Esophagus (tissue), 2 donors: ENCODE measurements around the gene SYNE3. TPM values are rescaled to one million over a fixed set of nuclear protein-coding genes. Genes with fewer than 3 reads are reported as not detected.

Experiments used
- H3K27ac ChIP-seq, 2 donors: one replicate each; pipeline ENCODE4 v1.5.1; 2013; ENCODE audit warnings: low read depth in 2 of 2, mild to moderate bottlenecking in 2 of 2, inconsistent platforms in 1 of 2, low read length in 1 of 2, moderate library complexity in 1 of 2
- H3K27me3 ChIP-seq, 2 donors: one replicate each; pipeline ENCODE4 v1.6.1; 2013; ENCODE audit warnings: low read length in 2 of 2, control low read depth in 1 of 2, mild to moderate bottlenecking in 1 of 2; ENCODE audit not compliant: insufficient read depth in 2 of 2, control insufficient read depth in 1 of 2
- H3K36me3 ChIP-seq, 2 donors: one replicate each; pipeline ENCODE4 v1.6.1; 2013; ENCODE audit warnings: low read length in 1 of 2; ENCODE audit not compliant: control insufficient read depth in 2 of 2, insufficient read depth in 2 of 2
- H3K4me1 ChIP-seq, 2 donors: one replicate each; pipeline ENCODE4 v1.6.1; 2013; ENCODE audit warnings: low read length in 1 of 2; ENCODE audit not compliant: control insufficient read depth in 2 of 2, insufficient read depth in 2 of 2
- H3K4me3 ChIP-seq, 2 donors: one replicate each; pipeline ENCODE4 v1.5.1; 2013; ENCODE audit warnings: low read length in 2 of 2, mild to moderate bottlenecking in 2 of 2, low read depth in 1 of 2, moderate library complexity in 1 of 2
- H3K9me3 ChIP-seq, 2 donors: one replicate each; pipeline ENCODE4 v1.6.1; 2013; ENCODE audit warnings: mild to moderate bottlenecking in 2 of 2, low read depth in 1 of 2, low read length in 1 of 2, moderate library complexity in 1 of 2; ENCODE audit not compliant: control insufficient read depth in 2 of 2, insufficient read depth in 1 of 2
- WGBS, 2 donors: extraction: QIAGEN DNeasy Blood & Tissue Kit; methylation state at CpG; one replicate each; pipeline ENCODE4 v1.1.7; 2013; 5-methylcytosine and 5-hydroxymethylcytosine counted together
- polyA plus RNA-seq, 2 donors: library from polyadenylated mRNA; stranded (reverse); fragments of 200-250 nt; gene quantifications; one replicate each; pipeline ENCODE4 v1.2.3, GENCODE V29; 2013
- donor health status: healthy with polysubstance abuse.
- donor health status: Bipolar disorder and iron deficiency.

Gene SYNE3
- polyA plus RNA-seq, 2 donors: 0.48 to 0.73 TPM

DNA sequence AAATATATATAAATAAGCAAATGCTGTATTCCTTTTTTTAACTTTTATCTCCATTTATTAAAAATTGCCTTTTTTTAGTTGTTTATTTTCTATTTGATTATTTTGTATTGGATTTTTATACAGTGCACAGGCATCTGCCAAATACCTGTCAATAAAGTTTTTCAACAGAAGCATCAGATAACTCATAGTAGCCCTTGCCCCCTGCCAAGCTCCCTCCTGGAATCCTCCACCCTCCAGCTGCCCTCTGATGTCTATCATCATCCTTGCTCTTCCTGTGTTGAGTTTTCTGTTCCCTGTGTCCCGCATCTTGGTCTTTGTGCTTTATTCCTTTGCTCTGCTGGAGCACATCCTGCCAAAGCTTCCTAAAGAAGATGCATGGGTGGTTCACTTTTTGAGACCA lies 35.0 kb upstream of the SYNE3 start:
- Histone ChIP-seq H3K27ac (no peak overlapping the region), H3K36me3 (no peaks in the 10 kb centered on the region), H3K27me3 (no peaks in the 10 kb centered on the region), H3K4me1 (peaks cover 0 to 4% of the 10 kb centered on the region in 2 donors), H3K4me3 (no peak overlapping the region), H3K9me3 (no peaks in the 10 kb centered on the region)
- 93 to 97% methylated on average over 1 of the region's 1 CpG for WGBS, 2 donors

DNA sequence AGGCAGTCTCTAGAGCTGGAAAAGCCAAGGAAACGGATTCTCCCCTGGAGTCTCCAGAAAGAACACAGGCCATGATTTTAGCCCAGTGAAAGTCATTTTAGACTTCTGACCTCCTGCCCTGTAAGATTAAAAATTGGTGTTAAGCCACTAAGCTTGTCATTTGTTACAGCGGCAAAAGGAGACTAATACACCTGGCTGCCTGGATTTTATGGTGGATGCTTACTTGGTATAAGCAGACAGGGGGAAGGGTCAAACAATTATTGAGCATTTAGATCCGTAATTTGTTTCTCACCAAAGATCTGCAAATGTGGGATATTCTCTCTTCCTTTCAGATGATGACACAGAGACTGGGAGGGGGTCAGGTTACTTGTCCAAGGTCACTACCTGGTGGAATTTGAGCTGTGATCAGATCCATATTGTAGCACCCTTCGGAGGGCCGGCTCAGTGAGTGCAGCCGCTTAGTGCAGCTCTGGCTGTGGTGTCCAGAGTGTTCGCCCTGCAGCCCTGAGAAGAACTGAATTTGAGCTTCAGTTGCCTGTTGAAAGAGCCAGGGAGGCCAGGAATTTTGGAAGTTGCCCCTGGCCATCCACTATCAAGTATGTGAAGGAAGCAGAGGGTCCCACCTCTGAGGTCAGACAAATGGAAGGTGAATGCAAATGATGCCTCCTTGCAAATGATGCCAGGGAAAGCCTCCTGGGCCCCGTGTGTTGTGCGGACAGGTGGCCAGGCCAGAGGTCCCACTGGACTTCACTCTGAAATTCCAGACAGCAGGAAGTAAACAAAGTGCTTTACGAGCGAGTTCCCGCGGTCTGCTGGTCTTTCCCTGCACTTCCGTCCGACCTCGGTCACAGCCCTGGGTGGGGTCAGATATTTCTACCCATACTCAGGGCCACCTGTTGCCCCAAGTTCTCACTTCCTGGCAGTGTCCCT lies 33.5 kb upstream of the SYNE3 start:
- WGBS, 2 donors: 82 to 84% methylated on average over 16 of the region's 16 CpGs
- Histone ChIP-seq H3K9me3 (no peaks in the 10 kb centered on the region), H3K27ac (no peak overlapping the region)

GRCh38 chr14:95548328-95548929 lies 32.0 kb upstream of the SYNE3 start:
- no peaks in the 10 kb centered on the region for H3K27me3 ChIP-seq
- H3K4me1 ChIP-seq: peaks cover 0 to 4% of the 10 kb centered on the region in 2 donors
- WGBS, 2 donors: 83 to 86% methylated on average over 9 of the region's 9 CpGs
- no peaks in the 10 kb centered on the region for H3K9me3 ChIP-seq
- no peaks in the 10 kb centered on the region for H3K36me3 ChIP-seq
- H3K4me3 ChIP-seq: no peak overlapping the region
- H3K27ac ChIP-seq: no peak overlapping the region

More for the DNA sequence above, 33.5 kb upstream of the SYNE3 start:
- H3K4me1 ChIP-seq: peaks cover 0 to 4% of the 10 kb centered on the region in 2 donors
- no peaks in the 10 kb centered on the region for H3K36me3 ChIP-seq
- H3K27me3 ChIP-seq: no peaks in the 10 kb centered on the region
- no peak overlapping the region for H3K4me3 ChIP-seq

DNA sequence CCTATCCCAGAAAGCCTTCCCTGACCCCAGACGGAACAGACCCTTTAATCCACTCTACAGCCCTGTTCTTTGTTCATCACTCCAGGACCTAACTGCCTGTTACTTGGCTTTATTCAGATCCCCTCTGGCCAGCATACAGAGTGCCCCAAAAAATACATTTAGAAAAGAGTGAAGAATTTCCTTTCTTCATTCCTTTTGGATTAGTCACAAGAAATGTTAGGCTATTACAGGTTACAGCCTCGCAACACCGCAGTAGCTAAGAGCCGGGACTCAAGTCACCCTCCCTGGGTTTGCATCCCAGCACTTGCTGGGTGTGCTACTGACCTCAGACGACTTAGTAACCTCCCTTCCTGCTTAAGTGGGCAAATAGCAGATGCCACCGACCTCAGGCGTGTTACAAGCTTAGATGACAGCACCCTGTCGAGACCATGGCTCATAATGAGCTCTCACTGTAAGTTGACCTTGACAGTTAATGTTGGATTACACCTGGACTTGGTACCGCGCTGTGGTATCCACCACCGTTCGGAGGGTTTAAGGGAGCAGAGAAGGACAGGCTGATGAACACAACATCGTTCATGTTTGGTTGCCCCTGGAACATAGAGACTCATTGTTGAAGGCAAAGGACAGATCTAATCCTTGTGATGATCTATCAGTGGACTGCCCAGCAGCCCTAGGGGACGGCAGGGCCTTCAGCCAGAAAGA lies 31.3 kb upstream of the SYNE3 start:
- 79 to 81% methylated on average over 14 of the region's 14 CpGs for WGBS, 2 donors
- peaks cover 0 to 4% of the 10 kb centered on the region in 2 donors for H3K4me1 ChIP-seq
- H3K27me3 ChIP-seq: no peaks in the 10 kb centered on the region
- no peaks in the 10 kb centered on the region for H3K9me3 ChIP-seq
- H3K36me3 ChIP-seq: peaks cover 0 to 3% of the 10 kb centered on the region in 2 donors
- no peak overlapping the region for H3K4me3 ChIP-seq
- no peak overlapping the region for H3K27ac ChIP-seq

GRCh38 chr14:95547272-95547625 lies 30.8 kb upstream of the SYNE3 start:
- no peaks in the 10 kb centered on the region for H3K27me3 ChIP-seq
- peaks cover 0 to 4% of the 10 kb centered on the region in 2 donors for H3K4me1 ChIP-seq
- peaks cover 0 to 3% of the 10 kb centered on the region in 2 donors for H3K36me3 ChIP-seq
- H3K9me3 ChIP-seq: no peaks in the 10 kb centered on the region
- no peak overlapping the region for H3K4me3 ChIP-seq
- 89 to 94% methylated on average over 5 of the region's 5 CpGs for WGBS, 2 donors
- H3K27ac ChIP-seq: no peak overlapping the region

GRCh38 chr14:95545515-95546168 lies 29.2 kb upstream of the SYNE3 start:
- H3K4me3 ChIP-seq: no peak overlapping the region
- H3K36me3 ChIP-seq: peaks cover 0 to 3% of the 10 kb centered on the region in 2 donors
- H3K27ac ChIP-seq: no peak overlapping the region
- no peaks in the 10 kb centered on the region for H3K9me3 ChIP-seq
- no peaks in the 10 kb centered on the region for H3K27me3 ChIP-seq
- WGBS, 2 donors: 75 to 82% methylated on average over 5 of the region's 5 CpGs
- peaks cover 0 to 4% of the 10 kb centered on the region in 2 donors for H3K4me1 ChIP-seq

DNA sequence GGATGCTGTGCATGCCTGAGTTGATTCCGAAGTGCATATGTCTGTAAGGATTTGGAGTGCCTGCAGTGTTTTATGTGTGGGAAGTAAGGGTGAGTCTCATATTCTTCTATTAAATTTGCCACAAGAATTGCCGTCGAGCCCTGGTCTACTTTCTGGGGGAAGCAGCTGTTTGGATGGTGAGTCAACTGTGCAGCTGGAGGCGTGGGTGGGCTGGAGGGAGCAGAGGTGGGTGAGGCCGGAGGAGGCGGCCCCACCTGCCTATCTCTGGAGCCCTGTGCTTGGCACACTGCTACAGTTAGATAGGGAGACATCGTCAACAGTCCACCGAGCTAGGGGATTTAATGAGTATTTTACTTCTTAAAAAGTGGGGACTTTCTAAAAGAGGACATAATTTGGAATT lies 28.1 kb upstream of the SYNE3 start:
- Histone ChIP-seq H3K27ac (no peak overlapping the region), H3K36me3 (peaks cover 0 to 3% of the 10 kb centered on the region in 2 donors), H3K27me3 (no peaks in the 10 kb centered on the region), H3K4me3 (no peak overlapping the region), H3K4me1 (peaks cover 0 to 4% of the 10 kb centered on the region in 2 donors), H3K9me3 (no peaks in the 10 kb centered on the region)
- WGBS, 2 donors: 84 to 86% methylated on average over 8 of the region's 8 CpGs

GRCh38 chr14:95543021-95543420 lies 26.6 kb upstream of the SYNE3 start:
- 97% methylated on average over 5 of the region's 5 CpGs for WGBS, 2 donors
- no peaks in the 10 kb centered on the region for H3K9me3 ChIP-seq
- H3K4me1 ChIP-seq: peaks cover 0 to 3% of the 10 kb centered on the region in 2 donors
- H3K27me3 ChIP-seq: no peaks in the 10 kb centered on the region
- no peak overlapping the region for H3K4me3 ChIP-seq
- H3K27ac ChIP-seq: no peak overlapping the region
- peaks cover 0 to 3% of the 10 kb centered on the region in 2 donors for H3K36me3 ChIP-seq
